ENCODE data around the gene GPC6.

Gene GPC6

DNA sequence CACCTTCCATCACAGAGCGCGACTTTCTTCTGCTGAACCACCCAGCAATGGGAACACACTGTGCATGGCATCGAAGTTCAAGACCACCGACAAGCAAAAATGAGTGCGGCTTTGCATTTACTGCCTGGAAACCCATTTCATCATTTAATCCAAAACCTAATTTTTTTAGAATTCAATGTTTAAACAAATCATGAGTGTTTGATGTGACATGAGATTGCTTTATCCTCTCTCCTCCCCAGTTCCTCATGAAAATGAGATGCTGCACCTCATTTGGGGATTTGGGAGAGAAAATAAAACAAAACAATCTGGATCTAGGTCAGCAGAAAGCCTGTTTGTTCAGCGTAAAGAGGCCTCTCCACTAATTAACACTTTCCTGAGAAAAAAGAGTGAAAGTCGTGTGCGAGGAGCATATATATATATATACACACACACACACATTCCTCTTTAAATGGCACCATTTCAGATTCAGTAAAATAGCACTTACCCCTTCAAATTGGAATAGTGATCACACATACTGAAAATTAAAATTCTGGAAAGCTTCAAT lies 1126.6 kb downstream of the GPC6 start:
- H2AFZ ChIP-seq (ENCODE audit: low read depth, low read length) = no peak overlapping the region
- no peak for TF ChIP-seq EZH2phosphoT487 (IDR thresholded peaks at IDR 0.05; ENCODE audit: low read depth)
- TF ChIP-seq, protein P1, sequence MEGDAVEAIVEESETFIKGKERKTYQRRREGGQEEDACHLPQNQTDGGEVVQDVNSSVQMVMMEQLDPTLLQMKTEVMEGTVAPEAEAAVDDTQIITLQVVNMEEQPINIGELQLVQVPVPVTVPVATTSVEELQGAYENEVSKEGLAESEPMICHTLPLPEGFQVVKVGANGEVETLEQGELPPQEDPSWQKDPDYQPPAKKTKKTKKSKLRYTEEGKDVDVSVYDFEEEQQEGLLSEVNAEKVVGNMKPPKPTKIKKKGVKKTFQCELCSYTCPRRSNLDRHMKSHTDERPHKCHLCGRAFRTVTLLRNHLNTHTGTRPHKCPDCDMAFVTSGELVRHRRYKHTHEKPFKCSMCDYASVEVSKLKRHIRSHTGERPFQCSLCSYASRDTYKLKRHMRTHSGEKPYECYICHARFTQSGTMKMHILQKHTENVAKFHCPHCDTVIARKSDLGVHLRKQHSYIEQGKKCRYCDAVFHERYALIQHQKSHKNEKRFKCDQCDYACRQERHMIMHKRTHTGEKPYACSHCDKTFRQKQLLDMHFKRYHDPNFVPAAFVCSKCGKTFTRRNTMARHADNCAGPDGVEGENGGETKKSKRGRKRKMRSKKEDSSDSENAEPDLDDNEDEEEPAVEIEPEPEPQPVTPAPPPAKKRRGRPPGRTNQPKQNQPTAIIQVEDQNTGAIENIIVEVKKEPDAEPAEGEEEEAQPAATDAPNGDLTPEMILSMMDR (IDR thresholded peaks at IDR 0.05; ENCODE audit: low read depth, low read length) = no peak

DNA sequence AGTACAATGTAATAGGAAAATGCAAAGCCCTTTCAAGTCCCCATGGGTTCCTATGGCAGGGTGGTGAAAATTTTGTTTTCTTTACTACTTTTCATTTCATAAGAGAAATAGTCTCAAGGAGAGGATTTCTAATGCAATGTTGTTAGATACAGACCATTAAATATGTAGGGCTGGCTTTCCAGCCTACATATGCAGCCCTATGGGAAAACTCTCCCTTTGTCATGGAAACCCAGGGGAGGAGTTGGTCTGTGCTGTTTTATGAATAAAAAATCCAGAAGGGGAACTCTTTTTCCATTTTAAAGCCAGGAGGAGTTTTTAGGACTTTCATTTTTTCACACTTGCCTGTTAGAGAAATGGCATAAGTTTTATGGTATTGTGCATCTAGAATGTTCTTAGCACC lies 1133.3 kb downstream of the GPC6 start:
- no peak overlapping the region for H3K9ac ChIP-seq (ENCODE audit: low read length)
- TF ChIP-seq EZH2phosphoT487 (IDR thresholded peaks at IDR 0.05; ENCODE audit: low read depth) = no peak
- TF ChIP-seq, protein P1 (IDR thresholded peaks at IDR 0.05; ENCODE audit: low read depth, low read length) = no peak
- H3K79me2 ChIP-seq (ENCODE audit: low read length) = no peaks in the 10 kb centered on the region
- no peak overlapping the region for H2AFZ ChIP-seq (ENCODE audit: low read depth, low read length)
- H3K36me3 ChIP-seq (replicated peaks; ENCODE audit: low read depth, low read length) = no peaks in the 10 kb centered on the region
- H4K20me1 ChIP-seq (ENCODE audit: insufficient read depth, low read length) = no peaks in the 10 kb centered on the region
- H3K4me2 ChIP-seq (ENCODE audit: low read length) = no peak overlapping the region
- H3K4me1 ChIP-seq (ENCODE audit: low read length) = 0 out of 2 replicates have a peak, but pooled peaks cover 2% of the 10 kb centered on the region
- no peak overlapping the region for H3K27ac ChIP-seq (ENCODE audit: low read length)
- no peaks in the 10 kb centered on the region for H3K27me3 ChIP-seq (ENCODE audit: low read depth, low read length)
- no peak overlapping the region for H3K4me3 ChIP-seq (ENCODE audit: low read length)
- no peaks in the 10 kb centered on the region for H3K9me3 ChIP-seq (ENCODE audit: insufficient read depth, low read length)

More for the DNA sequence above, 1126.6 kb downstream of the GPC6 start:
- Histone ChIP-seq H3K4me1 (ENCODE audit: low read length) (peaks cover 8% of the 10 kb centered on the region), H3K9me3 (ENCODE audit: insufficient read depth, low read length) (no peaks in the 10 kb centered on the region), H4K20me1 (ENCODE audit: insufficient read depth, low read length) (no peaks in the 10 kb centered on the region), H3K27me3 (ENCODE audit: low read depth, low read length) (no peaks in the 10 kb centered on the region), H3K79me2 (ENCODE audit: low read length) (no peaks in the 10 kb centered on the region), H3K36me3 (replicated peaks; ENCODE audit: low read depth, low read length) (no peaks in the 10 kb centered on the region), H3K4me3 (ENCODE audit: low read length) (no peak overlapping the region), H3K4me2 (ENCODE audit: low read length) (no peak overlapping the region), H3K27ac (ENCODE audit: low read length) (no peak overlapping the region), H3K9ac (ENCODE audit: low read length) (no peak overlapping the region)

DNA sequence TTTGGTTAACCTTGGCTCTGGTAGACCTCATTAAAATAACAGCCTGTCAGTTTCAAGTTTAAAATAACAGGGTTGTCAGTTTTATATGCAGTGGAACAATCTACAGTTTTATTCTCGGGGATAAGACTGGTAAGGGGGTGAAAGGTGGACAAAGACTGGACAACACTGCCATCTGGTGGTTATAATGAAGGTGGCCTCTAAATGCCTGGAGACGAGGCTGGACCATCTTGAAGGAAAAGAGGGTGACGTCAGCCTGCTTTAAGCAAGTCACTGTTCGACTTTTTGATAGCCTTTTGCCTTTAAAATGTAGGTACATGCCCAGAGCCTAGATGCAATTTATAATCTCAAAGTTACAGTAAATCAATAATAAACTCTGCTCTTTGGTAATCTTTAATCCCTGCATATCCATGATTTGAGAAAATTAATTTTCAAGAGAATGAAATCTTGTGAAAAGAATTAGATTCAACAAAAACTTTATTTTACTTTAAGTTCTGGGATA lies 1135.9 kb downstream of the GPC6 start:
- no peaks in the 10 kb centered on the region for H3K36me3 ChIP-seq (replicated peaks; ENCODE audit: low read depth, low read length)
- H3K27me3 ChIP-seq (ENCODE audit: low read depth, low read length) = 0 out of 2 replicates have a peak, but pooled peaks cover 5% of the 10 kb centered on the region
- H3K9me3 ChIP-seq (ENCODE audit: insufficient read depth, low read length) = no peaks in the 10 kb centered on the region
- TF ChIP-seq EZH2phosphoT487 (IDR thresholded peaks at IDR 0.05; ENCODE audit: low read depth) = no peak
- TF ChIP-seq, protein P1 (IDR thresholded peaks at IDR 0.05; ENCODE audit: low read depth, low read length) = peak; percentile 96
- no peak overlapping the region for H3K9ac ChIP-seq (ENCODE audit: low read length)
- H3K4me2 ChIP-seq (ENCODE audit: low read length) = peak overlapping the region; percentile 38
- no peak overlapping the region for H3K4me3 ChIP-seq (ENCODE audit: low read length)
- no peaks in the 10 kb centered on the region for H4K20me1 ChIP-seq (ENCODE audit: insufficient read depth, low read length)
- H3K79me2 ChIP-seq (ENCODE audit: low read length) = no peaks in the 10 kb centered on the region
- no peak overlapping the region for H3K27ac ChIP-seq (ENCODE audit: low read length)
- H3K4me1 ChIP-seq (ENCODE audit: low read length) = 0 out of 2 replicates have a peak, but pooled peaks cover 2% of the 10 kb centered on the region
- no peak overlapping the region for H2AFZ ChIP-seq (ENCODE audit: low read depth, low read length)

DNA sequence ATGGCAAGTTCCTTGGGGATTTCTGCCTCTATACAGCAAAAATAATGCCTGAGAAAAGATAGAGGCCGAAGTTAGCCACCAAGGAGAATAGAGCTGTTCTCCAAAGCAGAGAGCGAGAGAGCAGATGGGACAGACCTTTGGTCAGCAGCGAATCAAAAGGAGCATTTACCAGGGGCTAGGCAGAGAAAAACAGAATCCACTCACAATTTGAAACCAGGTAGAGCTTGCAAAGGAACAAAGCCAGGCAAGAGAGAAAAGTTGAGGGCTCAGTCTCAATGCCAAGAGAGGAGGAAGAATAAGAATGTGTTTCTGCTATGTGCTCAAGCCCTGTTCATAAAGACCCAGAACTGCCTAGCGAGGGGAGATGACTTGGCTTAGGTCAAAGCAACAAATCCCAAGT lies 1140.1 kb downstream of the GPC6 start:
- H3K27ac ChIP-seq (ENCODE audit: low read length) = no peak overlapping the region

More for the DNA sequence above, 1140.1 kb downstream of the GPC6 start:
- TF ChIP-seq, protein P1 (IDR thresholded peaks at IDR 0.05; ENCODE audit: low read depth, low read length) = no peak
- no peak for TF ChIP-seq EZH2phosphoT487 (IDR thresholded peaks at IDR 0.05; ENCODE audit: low read depth)
- Histone ChIP-seq H3K79me2 (ENCODE audit: low read length) (no peaks in the 10 kb centered on the region), H2AFZ (ENCODE audit: low read depth, low read length) (no peak overlapping the region), H4K20me1 (ENCODE audit: insufficient read depth, low read length) (no peaks in the 10 kb centered on the region), H3K4me3 (ENCODE audit: low read length) (no peak overlapping the region), H3K4me1 (ENCODE audit: low read length) (0 out of 2 replicates have a peak, but pooled peaks cover 2% of the 10 kb centered on the region), H3K9me3 (ENCODE audit: insufficient read depth, low read length) (no peaks in the 10 kb centered on the region), H3K4me2 (ENCODE audit: low read length) (no peak overlapping the region), H3K9ac (ENCODE audit: low read length) (no peak overlapping the region), H3K27me3 (ENCODE audit: low read depth, low read length) (0 out of 2 replicates have a peak, but pooled peaks cover 5% of the 10 kb centered on the region), H3K36me3 (replicated peaks; ENCODE audit: low read depth, low read length) (no peaks in the 10 kb centered on the region)
